Activated CD8-positive, alpha-beta T cell treated with anti-CD3 and anti-CD28 coated beads for 36 hours (primary cell): Measurements from ENCODE around the gene AFAP1. TPM values are rescaled to one million over a fixed set of nuclear protein-coding genes. Genes with fewer than 3 reads are reported as not detected.

ENCODE experiments used
- ATAC-seq: fragments of 200-7000 bp; cut with Tn5 transposase; one replicate; pipeline ENCODE4 v1.10.0; 2021; ENCODE audit warnings: mild to moderate bottlenecking, moderate library complexity
- CTCF ChIA-PET: fragments of 350-600 bp; sonication (Branson Sonifier 250); formaldehyde crosslinking; loops from one replicate; lab custom pipeline; 2021; ENCODE audit warnings: antibody characterized with exemption; lab: Charles Lee
- POLR2A ChIA-PET: fragments of 350-600 bp; sonication (Branson Sonifier 250); formaldehyde crosslinking; loops from one replicate; lab custom pipeline; 2021; ENCODE audit warnings: antibody characterized with exemption; lab: Charles Lee
- DNase-seq: peaks from one replicate; pipeline ENCODE4 v3.0.0-alpha.2; 2020
- H3K27ac Mint-ChIP-seq: one replicate; pipeline ENCODE4 v1.8.0; 2021; ENCODE audit warnings: mild to moderate bottlenecking, mixed read lengths
- H3K27me3 Mint-ChIP-seq: one replicate; pipeline ENCODE4 v1.8.0; 2021; ENCODE audit warnings: mixed read lengths
- H3K36me3 Mint-ChIP-seq: one replicate; pipeline ENCODE4 v1.8.0; 2021; ENCODE audit warnings: low read depth, mixed read lengths
- H3K4me1 Mint-ChIP-seq: one replicate; pipeline ENCODE4 v1.8.0; 2021; ENCODE audit warnings: low read depth, mixed read lengths
- H3K4me3 Mint-ChIP-seq: one replicate; pipeline ENCODE4 v1.8.0; 2021; ENCODE audit warnings: mild to moderate bottlenecking, moderate library complexity, mixed read lengths
- H3K9me3 Mint-ChIP-seq: one replicate; pipeline ENCODE4 v1.8.0; 2021; ENCODE audit warnings: mixed read lengths
- intact Hi-C: fragments of 100-400 bp; cut with micrococcal nuclease; formaldehyde crosslinking; loops from one replicate; pipeline ENCODE4 v1.10.0; 2022
- total RNA-seq, 2 experiments: library from RNA; stranded (reverse); gene quantifications; one replicate each; pipeline ENCODE4 v1.2.3, GENCODE V29; 2021
- TF ChIP-seq, protein P1 (sequence below): fragments of 200-600 bp; IDR thresholded peaks from one replicate; pipeline ENCODE4 v1.8.0; 2022; ENCODE audit warnings: antibody characterized with exemption, mild to moderate bottlenecking

AFAP1 gene
- total RNA-seq, 2 experiments from 2014 or later = 25.5 to 26.5 TPM

DNA sequence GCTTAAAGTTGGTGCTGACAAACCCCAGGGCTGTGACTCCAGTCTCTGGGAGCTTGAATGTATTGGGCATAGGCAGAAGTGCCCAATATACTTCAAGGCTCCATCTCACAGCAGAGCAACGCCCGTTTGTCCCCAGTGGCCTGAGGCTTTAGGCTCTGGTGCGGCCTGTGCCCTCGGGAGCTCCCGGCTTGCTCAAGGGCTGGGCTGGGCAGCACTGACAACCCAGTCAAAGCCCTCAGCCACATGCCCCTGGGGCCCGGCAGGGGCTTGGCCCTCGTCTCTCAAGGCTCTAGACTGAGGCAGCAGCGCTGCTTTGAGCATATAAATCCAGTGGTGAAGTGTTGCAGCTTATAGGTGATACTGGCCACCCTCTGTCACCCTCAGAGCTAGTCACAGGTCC lies 203.7 kb downstream of the AFAP1 start:
- no peaks in the 10 kb centered on the region for H3K4me1 Mint-ChIP-seq
- no peaks in the 10 kb centered on the region for H3K27me3 Mint-ChIP-seq
- H3K9me3 Mint-ChIP-seq = no peaks in the 10 kb centered on the region
- no peak for ATAC-seq
- TF ChIP-seq, protein P1, sequence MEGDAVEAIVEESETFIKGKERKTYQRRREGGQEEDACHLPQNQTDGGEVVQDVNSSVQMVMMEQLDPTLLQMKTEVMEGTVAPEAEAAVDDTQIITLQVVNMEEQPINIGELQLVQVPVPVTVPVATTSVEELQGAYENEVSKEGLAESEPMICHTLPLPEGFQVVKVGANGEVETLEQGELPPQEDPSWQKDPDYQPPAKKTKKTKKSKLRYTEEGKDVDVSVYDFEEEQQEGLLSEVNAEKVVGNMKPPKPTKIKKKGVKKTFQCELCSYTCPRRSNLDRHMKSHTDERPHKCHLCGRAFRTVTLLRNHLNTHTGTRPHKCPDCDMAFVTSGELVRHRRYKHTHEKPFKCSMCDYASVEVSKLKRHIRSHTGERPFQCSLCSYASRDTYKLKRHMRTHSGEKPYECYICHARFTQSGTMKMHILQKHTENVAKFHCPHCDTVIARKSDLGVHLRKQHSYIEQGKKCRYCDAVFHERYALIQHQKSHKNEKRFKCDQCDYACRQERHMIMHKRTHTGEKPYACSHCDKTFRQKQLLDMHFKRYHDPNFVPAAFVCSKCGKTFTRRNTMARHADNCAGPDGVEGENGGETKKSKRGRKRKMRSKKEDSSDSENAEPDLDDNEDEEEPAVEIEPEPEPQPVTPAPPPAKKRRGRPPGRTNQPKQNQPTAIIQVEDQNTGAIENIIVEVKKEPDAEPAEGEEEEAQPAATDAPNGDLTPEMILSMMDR = no peak
- ChIA-PET POLR2A (no interaction called here), CTCF (interaction anchor here (0.9 kb wide), 1 partner anchor 66 kb away, joined by 3 read pairs; no protein-coding TSS in a partner anchor)
- intact Hi-C loops = no loop called here
- no peak overlapping the region for H3K27ac Mint-ChIP-seq
- no peak overlapping the region for H3K4me3 Mint-ChIP-seq
- no peaks in the 10 kb centered on the region for H3K36me3 Mint-ChIP-seq
- no peak for DNase-seq

DNA sequence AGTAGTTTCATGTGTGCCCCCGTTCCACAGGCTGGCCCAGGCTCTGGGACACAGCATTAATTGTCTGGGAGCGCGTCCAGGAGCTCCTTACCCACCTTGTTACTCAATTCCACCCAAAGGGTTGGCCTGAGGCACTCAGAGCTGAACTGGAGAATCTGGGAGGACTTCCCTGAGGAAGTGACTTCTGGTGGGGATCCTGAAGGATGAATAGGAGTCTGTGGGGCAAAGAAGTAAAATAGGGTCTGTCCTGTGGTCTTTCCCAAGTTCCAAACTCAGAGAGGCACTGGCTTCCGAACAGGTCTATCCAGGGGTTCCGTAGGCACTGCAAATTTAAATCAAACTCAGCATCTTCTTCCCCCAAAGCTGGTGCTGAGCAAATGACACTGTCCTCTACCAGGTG lies 204.3 kb downstream of the AFAP1 start:
- H3K36me3 Mint-ChIP-seq = no peaks in the 10 kb centered on the region
- TF ChIP-seq, protein P1 = no peak
- H3K4me3 Mint-ChIP-seq = no peak overlapping the region
- intact Hi-C loops = no loop called here
- ATAC-seq = no peak
- no peak overlapping the region for H3K27ac Mint-ChIP-seq
- H3K4me1 Mint-ChIP-seq = no peaks in the 10 kb centered on the region
- ChIA-PET POLR2A (no interaction called here), CTCF (interaction anchor here (0.9 kb wide), 1 partner anchor 67 kb away, joined by 3 read pairs; no protein-coding TSS in a partner anchor)
- H3K9me3 Mint-ChIP-seq = no peaks in the 10 kb centered on the region
- no peaks in the 10 kb centered on the region for H3K27me3 Mint-ChIP-seq
- DNase-seq = no peak

DNA sequence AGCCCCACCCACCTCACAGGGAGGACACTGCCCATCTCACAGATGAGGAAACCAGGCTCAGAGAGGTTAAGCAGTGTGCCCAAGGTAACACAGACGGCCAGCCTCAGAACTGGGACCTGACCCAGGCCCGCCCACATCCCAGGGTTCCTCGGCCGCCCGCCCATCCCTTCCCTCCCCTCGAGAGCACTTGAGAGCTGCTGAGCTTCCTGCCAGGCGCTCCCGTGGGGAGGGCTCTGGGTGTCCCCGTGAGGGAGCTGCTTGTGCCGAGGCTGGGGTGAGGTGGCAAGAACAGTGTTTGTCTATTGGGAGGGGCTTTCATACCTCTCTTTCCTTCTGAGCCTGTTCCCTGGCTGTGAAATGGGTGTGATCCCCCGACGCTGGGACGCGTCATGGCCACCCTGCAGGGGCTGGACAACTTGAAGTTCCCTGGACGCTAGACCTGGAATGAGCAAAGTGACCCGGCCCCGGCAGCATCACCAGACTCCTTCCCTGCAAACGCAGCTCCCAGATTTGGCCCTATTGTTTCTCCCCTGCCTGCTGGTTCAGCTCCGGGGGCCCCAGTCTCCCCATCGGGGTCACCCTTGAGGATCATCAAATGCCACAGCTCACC lies 204.9 kb downstream of the AFAP1 start:
- DNase-seq = no peak
- intact Hi-C loops = no loop called here
- Mint-ChIP-seq H3K4me1 (no peaks in the 10 kb centered on the region), H3K36me3 (no peaks in the 10 kb centered on the region), H3K27ac (no peak overlapping the region), H3K27me3 (no peaks in the 10 kb centered on the region), H3K4me3 (no peak overlapping the region), H3K9me3 (no peaks in the 10 kb centered on the region)
- TF ChIP-seq, protein P1 = no peak
- ATAC-seq = no peak
- ChIA-PET POLR2A (no interaction called here), CTCF (interaction anchor here (1.3 kb wide), 1 partner anchor 15 kb away, joined by 3 read pairs; no protein-coding TSS in a partner anchor)

DNA sequence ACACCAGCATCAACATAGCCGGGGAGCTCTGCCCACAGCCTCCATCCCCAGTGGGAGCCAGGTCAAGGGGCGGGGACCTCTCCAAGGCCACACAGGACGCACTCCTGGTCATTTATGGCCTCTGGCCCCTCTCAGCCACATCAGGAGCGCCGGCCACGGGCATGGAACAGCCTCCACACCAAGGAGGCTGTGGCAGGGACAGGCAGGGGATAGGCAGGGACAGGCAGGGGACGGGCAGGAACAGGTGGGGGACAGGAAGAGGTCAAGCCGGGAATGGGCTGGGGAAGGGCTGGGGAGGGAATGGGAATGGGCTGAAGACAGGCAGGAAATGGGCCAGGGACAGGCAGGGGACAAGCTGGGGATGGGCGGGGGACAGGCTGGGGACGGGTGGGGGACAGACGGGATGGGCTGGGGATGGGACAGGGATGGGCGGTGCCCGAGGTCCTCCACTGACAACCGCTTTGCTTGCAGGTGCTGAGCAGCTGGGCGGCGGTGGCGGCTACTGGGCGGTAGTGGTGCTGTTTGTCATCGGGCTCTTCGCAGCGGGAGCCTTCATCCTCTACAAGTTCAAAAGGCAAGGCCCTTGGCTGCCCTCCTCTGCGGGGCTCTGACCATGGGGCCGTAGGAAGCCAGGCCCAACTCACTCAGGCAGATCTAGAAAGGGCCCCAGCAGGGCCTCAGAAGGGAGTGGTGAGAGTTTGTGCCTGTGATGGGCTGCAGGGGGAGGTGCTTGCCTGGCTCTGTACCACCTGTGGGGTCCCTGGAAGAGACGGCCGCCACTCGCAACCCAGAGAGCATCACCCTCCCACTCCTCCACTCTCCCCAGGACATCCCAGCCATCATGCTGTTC lies 205.6 kb downstream of the AFAP1 start:
- H3K36me3 Mint-ChIP-seq = no peaks in the 10 kb centered on the region
- ChIA-PET CTCF (interaction anchor here (1.3 kb wide), 1 partner anchor 14 kb away, joined by 3 read pairs; no protein-coding TSS in a partner anchor), POLR2A (no interaction called here)
- H3K27ac Mint-ChIP-seq = no peak overlapping the region
- TF ChIP-seq, protein P1 = no peak
- ATAC-seq (no peak), DNase-seq (no peak)
- no peaks in the 10 kb centered on the region for H3K9me3 Mint-ChIP-seq
- H3K4me1 Mint-ChIP-seq = no peaks in the 10 kb centered on the region
- H3K27me3 Mint-ChIP-seq = no peaks in the 10 kb centered on the region
- H3K4me3 Mint-ChIP-seq = no peak overlapping the region
- intact Hi-C loops = no loop called here

DNA sequence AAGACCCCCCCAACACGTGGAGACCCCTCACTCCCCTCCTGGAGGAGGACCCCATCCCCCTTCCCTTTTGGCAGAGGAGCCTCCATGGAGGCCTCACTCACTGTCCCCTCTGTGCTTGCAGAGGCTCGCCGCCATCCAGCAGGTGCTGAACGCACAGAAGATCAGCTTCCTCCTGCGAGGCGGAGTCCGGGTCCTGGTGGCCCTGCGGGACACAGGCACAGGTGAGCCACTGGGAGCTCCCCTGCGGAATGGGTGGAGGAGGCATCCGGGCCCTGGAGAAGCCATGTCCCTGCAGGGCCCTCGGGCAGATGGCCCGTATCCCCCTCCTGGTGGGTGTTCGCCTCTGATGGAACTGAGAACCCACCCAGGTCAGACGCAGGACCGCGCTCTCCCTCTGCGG lies 206.5 kb downstream of the AFAP1 start:
- CTCF ChIA-PET = interaction anchor here (1.3 kb wide), 1 partner anchor 13 kb away, joined by 3 read pairs; no protein-coding TSS in a partner anchor
- H3K9me3 Mint-ChIP-seq = no peaks in the 10 kb centered on the region
- ATAC-seq = no peak
- no peaks in the 10 kb centered on the region for H3K36me3 Mint-ChIP-seq
- H3K4me1 Mint-ChIP-seq = no peaks in the 10 kb centered on the region
- intact Hi-C loops = no loop called here
- no peaks in the 10 kb centered on the region for H3K27me3 Mint-ChIP-seq
- H3K27ac Mint-ChIP-seq = no peak overlapping the region
- DNase-seq = no peak
- no peak overlapping the region for H3K4me3 Mint-ChIP-seq
- TF ChIP-seq, protein P1 = no peak
- POLR2A ChIA-PET = no interaction called here
